IMR-90 (cell line): ENCODE results near the gene MYCT1. TPM values are rescaled to one million over a fixed set of nuclear protein-coding genes. Genes with fewer than 3 reads are reported as not detected.

Experiments
- ATAC-seq: fragments of 200-7000 bp; cut with Tn5 transposase; 2 replicates; pipeline ENCODE4 v1.9.1; 2020; ENCODE audit warnings: low read depth, mild to moderate bottlenecking, moderate library complexity
- BruUV-seq: library from RNA; stranded (reverse); fragments of 400-500 nt; replicated peaks from 2 replicates; lab custom pipeline; 2021; lab: Mats Ljungman, UMichigan
- CTCF ChIA-PET: fragments of 300-600 bp; formaldehyde crosslinking; extraction: SDS; loops from one replicate; lab custom pipeline; 2021; ENCODE audit warnings: antibody characterized with exemption; lab: Yijun Ruan, JAX
- POLR2A ChIA-PET: fragments of 300-600 bp; sonication (Branson Sonifier 250); formaldehyde crosslinking; loops from one replicate; lab custom pipeline; 2022; ENCODE audit warnings: antibody characterized with exemption; ENCODE audit not compliant: unreplicated experiment; lab: Charles Lee
- DNase-seq: peaks from one replicate; pipeline ENCODE4 v3.0.0; 2013
- H2AFZ ChIP-seq: replicated peaks from 2 replicates; pipeline ENCODE3; 2013; ENCODE audit warnings: low read length, mild to moderate bottlenecking; ENCODE audit not compliant: poor library complexity
- H2AK5ac ChIP-seq: 2 replicates; pipeline ENCODE4 v1.6.1; 2013; ENCODE audit warnings: low read depth, low read length, inconsistent platforms
- H2AK9ac ChIP-seq: replicated peaks from 2 replicates; pipeline ENCODE3; 2013; ENCODE audit warnings: mild to moderate bottlenecking, low read depth, low read length, moderate library complexity; ENCODE audit not compliant: poor library complexity
- H2BK120ac ChIP-seq: 2 replicates; pipeline ENCODE4 v1.6.1; 2013; ENCODE audit warnings: low read depth, low read length, inconsistent platforms
- H2BK15ac ChIP-seq: 3 replicates; pipeline ENCODE4 v1.6.1; 2013; ENCODE audit warnings: low read depth, low read length, inconsistent platforms
- H2BK20ac ChIP-seq: 2 replicates; pipeline ENCODE4 v1.6.1; 2013; ENCODE audit warnings: low read depth, mild to moderate bottlenecking, inconsistent platforms, low read length, moderate library complexity
- H2BK5ac ChIP-seq: 2 replicates; pipeline ENCODE4 v1.6.1; 2013; ENCODE audit warnings: mild to moderate bottlenecking, low read depth, low read length, inconsistent platforms; ENCODE audit not compliant: poor library complexity, severe bottlenecking
- H3K14ac ChIP-seq: replicated peaks from 2 replicates; pipeline ENCODE4 v1.6.1; 2013; ENCODE audit warnings: low read depth, low read length, inconsistent platforms
- H3K18ac ChIP-seq: 2 replicates; pipeline ENCODE4 v1.6.1; 2013; ENCODE audit warnings: low read depth, low read length, control low read depth
- H3K23ac ChIP-seq: 2 replicates; pipeline ENCODE4 v1.6.1; 2013; ENCODE audit warnings: low read depth, low read length, inconsistent platforms
- H3K27ac ChIP-seq: 2 replicates; pipeline ENCODE4 v1.5.1; 2013; ENCODE audit warnings: mild to moderate bottlenecking, control low read depth, low read length; ENCODE audit not compliant: insufficient read depth
- H3K27me3 ChIP-seq: 2 replicates; pipeline ENCODE4 v1.6.1; 2013; ENCODE audit warnings: low read length; ENCODE audit not compliant: control insufficient read depth, insufficient read depth
- H3K36me3 ChIP-seq: 2 replicates; pipeline ENCODE4 v1.6.1; 2013; ENCODE audit warnings: low read length, mixed read lengths; ENCODE audit not compliant: control insufficient read depth, insufficient read depth
- H3K4ac ChIP-seq: 2 replicates; pipeline ENCODE4 v1.6.1; 2013; ENCODE audit warnings: low read depth, low read length, inconsistent platforms
- H3K4me1 ChIP-seq: 2 replicates; pipeline ENCODE4 v1.6.1; 2013; ENCODE audit warnings: low read length, mixed read lengths; ENCODE audit not compliant: control insufficient read depth, insufficient read depth
- H3K4me2 ChIP-seq: 2 replicates; pipeline ENCODE4 v1.6.1; 2013; ENCODE audit warnings: low read depth, mild to moderate bottlenecking, control low read depth, low read length, moderate library complexity
- H3K4me3 ChIP-seq: 2 replicates; pipeline ENCODE4 v1.5.1; 2013; ENCODE audit warnings: low read depth, mild to moderate bottlenecking, control low read depth, low read length, moderate library complexity; ENCODE audit not compliant: insufficient read depth
- H3K56ac ChIP-seq: 2 replicates; pipeline ENCODE4 v1.6.1; 2013; ENCODE audit warnings: low read length, inconsistent platforms; ENCODE audit not compliant: insufficient read depth; ENCODE audit errors: extremely low read depth
- H3K79me1 ChIP-seq, 2 experiments: 2 replicates each; pipeline ENCODE4 v1.6.1; 2013; ENCODE audit warnings: low read length in 2 of 2, inconsistent platforms in 1 of 2, low read depth in 1 of 2
- H3K9ac ChIP-seq: 2 replicates; pipeline ENCODE4 v1.6.1; 2013; ENCODE audit warnings: low read depth, low read length, control low read depth
- H3K9me1 ChIP-seq: 2 replicates; pipeline ENCODE4 v1.6.1; 2013; ENCODE audit warnings: low read length, inconsistent platforms; ENCODE audit not compliant: insufficient read depth
- H3K9me3 ChIP-seq: 2 replicates; pipeline ENCODE4 v1.6.1; 2013; ENCODE audit warnings: low read length; ENCODE audit not compliant: control insufficient read depth, insufficient read depth
- H4K20me1 ChIP-seq: 2 replicates; pipeline ENCODE4 v1.6.1; 2013; ENCODE audit warnings: low read length, inconsistent platforms; ENCODE audit not compliant: insufficient read depth
- H4K5ac ChIP-seq: 2 replicates; pipeline ENCODE4 v1.6.1; 2013; ENCODE audit warnings: mild to moderate bottlenecking, low read depth, low read length, control low read depth
- H4K8ac ChIP-seq, 2 experiments: 2 replicates each; pipeline ENCODE4 v1.6.1; 2013; ENCODE audit warnings: low read depth in 2 of 2, low read length in 2 of 2, control low read depth in 1 of 2, inconsistent platforms in 1 of 2
- H4K91ac ChIP-seq: 2 replicates; pipeline ENCODE4 v1.6.1; 2013; ENCODE audit warnings: low read depth, low read length, inconsistent platforms; ENCODE audit not compliant: insufficient read depth
- BHLHE40 ChIP-seq: fragments of 150-350 bp; IDR thresholded peaks from 2 replicates; pipeline ENCODE4 v1.6.1; 2016; ENCODE audit warnings: mild to moderate bottlenecking, low read depth, low read length
- CEBPB ChIP-seq: IDR thresholded peaks from 2 replicates; pipeline ENCODE4 v1.6.1; 2012; ENCODE audit warnings: low read depth, low read length, improper control_type of control experiment
- FOS ChIP-seq: fragments of 150-350 bp; IDR thresholded peaks from 2 replicates; pipeline ENCODE4 v1.6.1; 2016; ENCODE audit warnings: low read depth, low read length
- MXI1 ChIP-seq: IDR thresholded peaks from 2 replicates; pipeline ENCODE4 v1.6.1; 2012; ENCODE audit warnings: low read depth, mild to moderate bottlenecking, low read length, moderate library complexity, borderline replicate concordance
- NFE2L2 ChIP-seq: fragments of 150-350 bp; IDR thresholded peaks from 2 replicates; pipeline ENCODE4 v1.6.1; 2016; ENCODE audit warnings: low read depth, mild to moderate bottlenecking, low read length
- RAD21 ChIP-seq: IDR thresholded peaks from 2 replicates; pipeline ENCODE4 v1.6.1; 2012; ENCODE audit warnings: low read length, improper control_type of control experiment
- RCOR1 ChIP-seq: IDR thresholded peaks from 2 replicates; pipeline ENCODE4 v1.6.1; 2012; ENCODE audit warnings: mild to moderate bottlenecking, low read length, improper control_type of control experiment; ENCODE audit not compliant: insufficient replicate concordance
- SMC3 ChIP-seq: fragments of 150-350 bp; IDR thresholded peaks from 2 replicates; pipeline ENCODE4 v1.6.1; 2016; ENCODE audit warnings: low read depth, mild to moderate bottlenecking, antibody characterized with exemption, low read length, moderate library complexity
- WGBS, 2 experiments: methylation state at CpG; one replicate each; pipeline versions ENCODE4 v1.1.5 to v1.1.7; 2013; ENCODE audit warnings: missing lambda C conversion rate in 2 of 2; ENCODE audit not compliant: insufficient read length in 1 of 2; ENCODE audit errors: extremely low coverage in 2 of 2; 5-methylcytosine and 5-hydroxymethylcytosine counted together
- dilution Hi-C: fragments of 300-500 bp; cut with HindIII; formaldehyde crosslinking; loops from one replicate; pipeline ENCODE4 v1.14.3; 2018; ENCODE audit warnings: low sequenced_read_pairs; ENCODE audit not compliant: unreplicated experiment
- in situ Hi-C: fragments of 300-500 bp; cut with MboI; formaldehyde crosslinking; loops from 3 replicates; pipeline ENCODE4 v1.14.3; 2019; ENCODE audit warnings: low sequenced_read_pairs, inconsistent platforms, mixed read lengths
- intact Hi-C: fragments of 100-400 bp; cut with micrococcal nuclease; formaldehyde crosslinking; loops from 2 replicates; pipeline ENCODE4 v1.10.0; 2022
- polyA plus RNA-seq, 3 experiments: library from polyadenylated mRNA; depleted of rRNA; stranded (reverse); fragments of >200 nt; gene quantifications; 2 replicates each; pipeline ENCODE4 v1.2.3, GENCODE V29; 2012; ENCODE audit warnings: low replicate concordance in 1 of 3
- total RNA-seq: library from RNA; depleted of rRNA; stranded (reverse); fragments of >200 nt; gene quantifications from 2 replicates; pipeline ENCODE4 v1.2.3, GENCODE V29; 2012
- TF ChIP-seq, protein P1 (sequence below): conservative IDR thresholded peaks from 2 replicates; pipeline ENCODE4 v1.5.1; 2012; ENCODE audit warnings: mild to moderate bottlenecking, low read depth, low read length, improper control_type of control experiment
- TF ChIP-seq, protein P2 (sequence below): fragments of 150-350 bp; IDR thresholded peaks from 2 replicates; pipeline ENCODE4 v1.6.1; 2017; ENCODE audit warnings: mild to moderate bottlenecking, antibody characterized with exemption, low read length, low read depth
- TF ChIP-seq, protein P3 (sequence below): fragments of 150-350 bp; IDR thresholded peaks from 2 replicates; pipeline ENCODE4 v1.6.1; 2016; ENCODE audit warnings: low read depth, mild to moderate bottlenecking, low read length, moderate library complexity, borderline replicate concordance

MYCT1 gene
- total and polyA plus RNA-seq, 2 of the 4 experiments (the other 2 are of a cell fraction) = 0.89 to 0.90 TPM

DNA sequence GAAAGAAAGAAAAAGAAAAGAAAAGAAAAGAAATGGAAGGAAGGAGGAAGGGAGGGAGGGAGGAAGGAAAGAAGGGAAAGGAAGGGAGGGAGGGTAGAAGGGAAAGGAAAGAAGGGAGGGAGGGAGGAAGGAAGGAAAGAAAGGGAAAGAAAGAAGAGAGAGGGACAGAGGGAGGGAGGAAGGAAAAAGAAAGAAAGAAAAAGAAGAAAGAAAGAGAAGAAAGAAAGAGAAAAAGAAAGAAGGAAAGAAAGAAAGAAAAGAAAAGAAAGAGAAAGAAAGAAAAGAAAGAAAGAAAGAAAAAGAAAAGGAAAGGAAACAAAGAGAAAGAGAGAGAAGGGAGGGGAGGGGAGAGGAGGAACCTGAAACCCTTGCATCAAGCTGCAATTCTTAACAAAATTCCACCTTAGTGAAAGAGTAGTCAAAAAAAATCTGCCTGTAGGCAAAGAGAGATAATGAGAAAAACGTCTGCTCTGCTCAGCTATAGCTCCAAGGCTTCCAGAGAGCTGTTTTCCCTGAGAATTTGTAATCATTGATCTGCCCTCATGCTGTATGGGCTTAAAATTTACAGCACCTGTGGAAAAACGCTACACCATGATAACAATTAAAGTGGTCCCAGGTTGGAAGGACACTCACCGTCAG, 16.7 kb upstream of the MYCT1 start:
- Histone ChIP-seq H3K4ac (no peak overlapping the region), H3K36me3 (no peaks in the 10 kb centered on the region), H3K79me1 (no peaks in the 10 kb centered on the region), H3K14ac (no peak overlapping the region), H3K18ac (no peak overlapping the region), H3K56ac (no peak overlapping the region), H3K9me1 (no peaks in the 10 kb centered on the region), H2BK20ac (no peak overlapping the region), H2AK9ac (no peak overlapping the region), H2BK15ac (no peak overlapping the region), H3K4me2 (no peak overlapping the region), H2AFZ (no peak overlapping the region), H4K91ac (no peak overlapping the region), H2BK120ac (no peak overlapping the region), H4K20me1 (no peaks in the 10 kb centered on the region), H3K27me3 (no peaks in the 10 kb centered on the region), H3K4me3 (no peak overlapping the region), H2BK5ac (no peak overlapping the region), H3K9me3 (no peaks in the 10 kb centered on the region), H4K8ac (no peak overlapping the region), H3K9ac (no peak overlapping the region), H2AK5ac (no peak overlapping the region), H4K5ac (no peak overlapping the region), H3K27ac (no peak overlapping the region), H3K4me1 (no peaks in the 10 kb centered on the region), H3K23ac (no peak overlapping the region)
- ChIA-PET POLR2A (no interaction called here), CTCF (no interaction called here)
- TF ChIP-seq SMC3 (no peak), BHLHE40 (no peak), RAD21 (no peak), FOS (no peak), CEBPB (no peak), NFE2L2 (no peak), RCOR1 (no peak), MXI1 (no peak)
- TF ChIP-seq, protein P1, sequence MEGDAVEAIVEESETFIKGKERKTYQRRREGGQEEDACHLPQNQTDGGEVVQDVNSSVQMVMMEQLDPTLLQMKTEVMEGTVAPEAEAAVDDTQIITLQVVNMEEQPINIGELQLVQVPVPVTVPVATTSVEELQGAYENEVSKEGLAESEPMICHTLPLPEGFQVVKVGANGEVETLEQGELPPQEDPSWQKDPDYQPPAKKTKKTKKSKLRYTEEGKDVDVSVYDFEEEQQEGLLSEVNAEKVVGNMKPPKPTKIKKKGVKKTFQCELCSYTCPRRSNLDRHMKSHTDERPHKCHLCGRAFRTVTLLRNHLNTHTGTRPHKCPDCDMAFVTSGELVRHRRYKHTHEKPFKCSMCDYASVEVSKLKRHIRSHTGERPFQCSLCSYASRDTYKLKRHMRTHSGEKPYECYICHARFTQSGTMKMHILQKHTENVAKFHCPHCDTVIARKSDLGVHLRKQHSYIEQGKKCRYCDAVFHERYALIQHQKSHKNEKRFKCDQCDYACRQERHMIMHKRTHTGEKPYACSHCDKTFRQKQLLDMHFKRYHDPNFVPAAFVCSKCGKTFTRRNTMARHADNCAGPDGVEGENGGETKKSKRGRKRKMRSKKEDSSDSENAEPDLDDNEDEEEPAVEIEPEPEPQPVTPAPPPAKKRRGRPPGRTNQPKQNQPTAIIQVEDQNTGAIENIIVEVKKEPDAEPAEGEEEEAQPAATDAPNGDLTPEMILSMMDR = no peak
- TF ChIP-seq, protein P2, sequence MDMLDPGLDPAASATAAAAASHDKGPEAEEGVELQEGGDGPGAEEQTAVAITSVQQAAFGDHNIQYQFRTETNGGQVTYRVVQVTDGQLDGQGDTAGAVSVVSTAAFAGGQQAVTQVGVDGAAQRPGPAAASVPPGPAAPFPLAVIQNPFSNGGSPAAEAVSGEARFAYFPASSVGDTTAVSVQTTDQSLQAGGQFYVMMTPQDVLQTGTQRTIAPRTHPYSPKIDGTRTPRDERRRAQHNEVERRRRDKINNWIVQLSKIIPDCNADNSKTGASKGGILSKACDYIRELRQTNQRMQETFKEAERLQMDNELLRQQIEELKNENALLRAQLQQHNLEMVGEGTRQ = no peak
- TF ChIP-seq, protein P3, sequence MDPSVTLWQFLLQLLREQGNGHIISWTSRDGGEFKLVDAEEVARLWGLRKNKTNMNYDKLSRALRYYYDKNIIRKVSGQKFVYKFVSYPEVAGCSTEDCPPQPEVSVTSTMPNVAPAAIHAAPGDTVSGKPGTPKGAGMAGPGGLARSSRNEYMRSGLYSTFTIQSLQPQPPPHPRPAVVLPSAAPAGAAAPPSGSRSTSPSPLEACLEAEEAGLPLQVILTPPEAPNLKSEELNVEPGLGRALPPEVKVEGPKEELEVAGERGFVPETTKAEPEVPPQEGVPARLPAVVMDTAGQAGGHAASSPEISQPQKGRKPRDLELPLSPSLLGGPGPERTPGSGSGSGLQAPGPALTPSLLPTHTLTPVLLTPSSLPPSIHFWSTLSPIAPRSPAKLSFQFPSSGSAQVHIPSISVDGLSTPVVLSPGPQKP = no peak
- DNase-seq (no peak), ATAC-seq (no peak)
- BruUV-seq = no TSS peak
- dilution Hi-C loops (no loop called here), intact Hi-C loops (no loop called here), in situ Hi-C loops (no loop called here)
- no CpG with 5 or more reads among the region's 3 CpGs for WGBS, 2 experiments
